IMR-90 (cell line): ENCODE results near the gene TSC22D3.
"Not testable (repeated sequence)": the region's sequence is repeated elsewhere in the genome, so short reads cannot be mapped to it uniquely, and the experiment has no call there.

Experiments used
- CEBPB ChIP-seq: IDR thresholded peaks from 2 replicates; pipeline ENCODE4 v1.6.1; 2012; ENCODE audit warnings: low read depth, low read length, improper control_type of control experiment
- MAFK ChIP-seq: IDR thresholded peaks from 2 replicates; pipeline ENCODE4 v1.6.1; 2012; ENCODE audit warnings: low read depth, low read length, improper control_type of control experiment
- MAZ ChIP-seq: IDR thresholded peaks from 2 replicates; pipeline ENCODE4 v1.6.1; 2012; ENCODE audit warnings: low read depth, mild to moderate bottlenecking, low read length, improper control_type of control experiment, moderate library complexity, borderline replicate concordance
- MXI1 ChIP-seq: IDR thresholded peaks from 2 replicates; pipeline ENCODE4 v1.6.1; 2012; ENCODE audit warnings: low read depth, mild to moderate bottlenecking, low read length, moderate library complexity, borderline replicate concordance
- POLR2A ChIP-seq: IDR thresholded peaks from 2 replicates; pipeline ENCODE4 v1.6.1; 2012; ENCODE audit warnings: mild to moderate bottlenecking, low read depth, low read length
- RAD21 ChIP-seq: IDR thresholded peaks from 2 replicates; pipeline ENCODE4 v1.6.1; 2012; ENCODE audit warnings: low read length, improper control_type of control experiment
- RCOR1 ChIP-seq: IDR thresholded peaks from 2 replicates; pipeline ENCODE4 v1.6.1; 2012; ENCODE audit warnings: mild to moderate bottlenecking, low read length, improper control_type of control experiment; ENCODE audit not compliant: insufficient replicate concordance
- RFX5 ChIP-seq: IDR thresholded peaks from 2 replicates; pipeline ENCODE4 v1.8.0; 2012; ENCODE audit warnings: low read depth, mild to moderate bottlenecking, low read length, moderate library complexity
- SMC3 ChIP-seq: fragments of 150-350 bp; IDR thresholded peaks from 2 replicates; pipeline ENCODE4 v1.6.1; 2016; ENCODE audit warnings: low read depth, mild to moderate bottlenecking, antibody characterized with exemption, low read length, moderate library complexity
- TF ChIP-seq, protein P1 (sequence below): conservative IDR thresholded peaks from 2 replicates; pipeline ENCODE4 v1.5.1; 2012; ENCODE audit warnings: mild to moderate bottlenecking, low read depth, low read length, improper control_type of control experiment
- TF ChIP-seq, protein P2 (sequence below): fragments of 150-350 bp; IDR thresholded peaks from 2 replicates; pipeline ENCODE4 v1.6.1; 2016; ENCODE audit warnings: low read depth, mild to moderate bottlenecking, low read length, moderate library complexity, borderline replicate concordance
- TF ChIP-seq, protein P3 (sequence below): fragments of 150-350 bp; IDR thresholded peaks from 2 replicates; pipeline ENCODE4 v1.6.1; 2017; ENCODE audit warnings: mild to moderate bottlenecking, antibody characterized with exemption, low read length, low read depth

- TF ChIP-seq, protein P1, sequence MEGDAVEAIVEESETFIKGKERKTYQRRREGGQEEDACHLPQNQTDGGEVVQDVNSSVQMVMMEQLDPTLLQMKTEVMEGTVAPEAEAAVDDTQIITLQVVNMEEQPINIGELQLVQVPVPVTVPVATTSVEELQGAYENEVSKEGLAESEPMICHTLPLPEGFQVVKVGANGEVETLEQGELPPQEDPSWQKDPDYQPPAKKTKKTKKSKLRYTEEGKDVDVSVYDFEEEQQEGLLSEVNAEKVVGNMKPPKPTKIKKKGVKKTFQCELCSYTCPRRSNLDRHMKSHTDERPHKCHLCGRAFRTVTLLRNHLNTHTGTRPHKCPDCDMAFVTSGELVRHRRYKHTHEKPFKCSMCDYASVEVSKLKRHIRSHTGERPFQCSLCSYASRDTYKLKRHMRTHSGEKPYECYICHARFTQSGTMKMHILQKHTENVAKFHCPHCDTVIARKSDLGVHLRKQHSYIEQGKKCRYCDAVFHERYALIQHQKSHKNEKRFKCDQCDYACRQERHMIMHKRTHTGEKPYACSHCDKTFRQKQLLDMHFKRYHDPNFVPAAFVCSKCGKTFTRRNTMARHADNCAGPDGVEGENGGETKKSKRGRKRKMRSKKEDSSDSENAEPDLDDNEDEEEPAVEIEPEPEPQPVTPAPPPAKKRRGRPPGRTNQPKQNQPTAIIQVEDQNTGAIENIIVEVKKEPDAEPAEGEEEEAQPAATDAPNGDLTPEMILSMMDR = not testable (repeated sequence)
- not testable (repeated sequence) for TF ChIP-seq SMC3, MAFK, CEBPB, RFX5, RCOR1, MXI1, POLR2A, RAD21, MAZ
- TF ChIP-seq, protein P2, sequence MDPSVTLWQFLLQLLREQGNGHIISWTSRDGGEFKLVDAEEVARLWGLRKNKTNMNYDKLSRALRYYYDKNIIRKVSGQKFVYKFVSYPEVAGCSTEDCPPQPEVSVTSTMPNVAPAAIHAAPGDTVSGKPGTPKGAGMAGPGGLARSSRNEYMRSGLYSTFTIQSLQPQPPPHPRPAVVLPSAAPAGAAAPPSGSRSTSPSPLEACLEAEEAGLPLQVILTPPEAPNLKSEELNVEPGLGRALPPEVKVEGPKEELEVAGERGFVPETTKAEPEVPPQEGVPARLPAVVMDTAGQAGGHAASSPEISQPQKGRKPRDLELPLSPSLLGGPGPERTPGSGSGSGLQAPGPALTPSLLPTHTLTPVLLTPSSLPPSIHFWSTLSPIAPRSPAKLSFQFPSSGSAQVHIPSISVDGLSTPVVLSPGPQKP = not testable (repeated sequence)
- TF ChIP-seq, protein P3, sequence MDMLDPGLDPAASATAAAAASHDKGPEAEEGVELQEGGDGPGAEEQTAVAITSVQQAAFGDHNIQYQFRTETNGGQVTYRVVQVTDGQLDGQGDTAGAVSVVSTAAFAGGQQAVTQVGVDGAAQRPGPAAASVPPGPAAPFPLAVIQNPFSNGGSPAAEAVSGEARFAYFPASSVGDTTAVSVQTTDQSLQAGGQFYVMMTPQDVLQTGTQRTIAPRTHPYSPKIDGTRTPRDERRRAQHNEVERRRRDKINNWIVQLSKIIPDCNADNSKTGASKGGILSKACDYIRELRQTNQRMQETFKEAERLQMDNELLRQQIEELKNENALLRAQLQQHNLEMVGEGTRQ = not testable (repeated sequence)
Observed at GRCh38 chrX:107685586-107685985, 90.0 kb downstream of the TSC22D3 start.
